SK-N-SH (cell line): ENCODE measurements around the gene ACTN3.
A peak's percentile ranks its signal among the peaks of the same experiment; 100 is the strongest.

Experiments
- FOXM1 ChIP-seq: IDR thresholded peaks from 2 replicates; pipeline ENCODE4 v1.4.0; 2012; ENCODE audit warnings: low read depth, mild to moderate bottlenecking
- IRF3 ChIP-seq: fragments of 150-350 bp; IDR thresholded peaks from 2 replicates; pipeline ENCODE4 v1.6.1; 2016; ENCODE audit warnings: mild to moderate bottlenecking, low read depth, low read length
- MXI1 ChIP-seq: IDR thresholded peaks from 2 replicates; pipeline ENCODE4 v1.6.1; 2012; ENCODE audit warnings: mild to moderate bottlenecking, low read depth, low read length, improper control_type of control experiment
- POLR2AphosphoS5 ChIP-seq: IDR thresholded peaks from 2 replicates; pipeline ENCODE4 v1.6.1; 2012; ENCODE audit warnings: low read depth, low read length
- RFX5 ChIP-seq: IDR thresholded peaks from 2 replicates; pipeline ENCODE4 v1.6.1; 2012; ENCODE audit warnings: mild to moderate bottlenecking, improper control_type of control experiment, low read length
- TAF1 ChIP-seq: IDR thresholded peaks from 2 replicates; pipeline ENCODE4 v1.6.1; 2012; ENCODE audit warnings: low read depth, mild to moderate bottlenecking, low read length, moderate library complexity, borderline replicate concordance
- YY1 ChIP-seq: IDR thresholded peaks from 2 replicates; pipeline ENCODE4 v1.4.0; 2012; ENCODE audit warnings: low read depth, mild to moderate bottlenecking

GRCh38 chr11:66510271-66510989, 36.3 kb upstream of the ACTN3 start, which contains the start of gene BBS1:
- peak; percentile 91 for TF ChIP-seq MXI1
- no peak; the same call in 1 of the 2 replicates for TF ChIP-seq RFX5
- peak; percentile 96 for TF ChIP-seq TAF1
- TF ChIP-seq POLR2AphosphoS5 = peak; percentile 89
- peak; percentile 96 for TF ChIP-seq YY1
- no peak for TF ChIP-seq FOXM1
- no peak for TF ChIP-seq IRF3
